Brain microvascular endothelial cell (primary cell): ENCODE measurements around the gene MAP2K5.

Experiments
- DNase-seq: peaks from one replicate; pipeline ENCODE4 v3.0.0-alpha.2; 2020
- H3K27ac ChIP-seq: fragments of 250-450 bp; sonication (Bioruptor Pico); 2 replicates; pipeline ENCODE4 v1.5.1; 2020; ENCODE audit warnings: mild to moderate bottlenecking, moderate library complexity
- H3K27me3 ChIP-seq: fragments of 250-450 bp; sonication (Bioruptor Pico); replicated peaks from 2 replicates; pipeline ENCODE4 v1.5.1; 2020; ENCODE audit warnings: mild to moderate bottlenecking
- H3K36me3 ChIP-seq: fragments of 250-450 bp; sonication (Bioruptor Pico); replicated peaks from 2 replicates; pipeline ENCODE4 v1.5.1; 2020; ENCODE audit warnings: mild to moderate bottlenecking
- H3K4me3 ChIP-seq: 2 replicates; pipeline ENCODE4 v1.5.1; 2011; ENCODE audit warnings: low read depth, mild to moderate bottlenecking, control low read depth, low read length, moderate library complexity
- CTCF ChIP-seq: IDR thresholded peaks from 2 replicates; pipeline ENCODE4 v1.5.1; 2011; ENCODE audit warnings: low read depth, mild to moderate bottlenecking, moderate library complexity, low read length, control low read depth, inconsistent platforms; ENCODE audit errors: missing control alignments
- in situ Hi-C: cut with HindIII; loops from 2 replicates; pipeline ENCODE4 v1.10.0; 2017; ENCODE audit warnings: low sequenced_read_pairs, low pct_ligation_motif_present

Gene MAP2K5

GRCh38 chr15:67835297-67836133 is 293.0 kb downstream of the MAP2K5 start:
- no peak for TF ChIP-seq CTCF
- Histone ChIP-seq H3K36me3 (no peaks in the 10 kb centered on the region), H3K27me3 (peaks cover 55% of the 10 kb centered on the region), H3K4me3 (peak overlapping the region; percentile 42), H3K27ac (no peak overlapping the region)
- in situ Hi-C loops, result no loop called here
- no peak for DNase-seq

DNA sequence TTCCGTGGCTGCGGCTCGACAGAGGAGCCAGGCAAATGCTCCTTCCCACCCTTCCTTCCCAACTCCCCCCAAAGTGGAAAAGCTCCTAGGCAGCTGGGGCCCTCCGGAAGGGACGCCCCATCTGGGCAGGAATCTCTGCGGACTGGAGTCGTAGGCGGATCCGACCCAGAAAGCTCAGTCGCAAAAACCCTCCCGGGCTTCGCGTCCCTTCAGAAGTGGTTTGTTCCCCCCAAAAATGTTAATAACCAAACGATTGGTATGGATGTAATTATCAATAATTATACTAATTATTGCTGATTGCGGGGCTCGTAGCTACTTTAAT is 293.6 kb downstream of the MAP2K5 start:
- Histone ChIP-seq H3K27me3 (peaks cover 49% of the 10 kb centered on the region), H3K36me3 (no peaks in the 10 kb centered on the region), H3K27ac (no peak overlapping the region), H3K4me3 (peak overlapping the region; percentile 42)
- in situ Hi-C loops, result no loop called here
- no peak for DNase-seq
- no peak for TF ChIP-seq CTCF

DNA sequence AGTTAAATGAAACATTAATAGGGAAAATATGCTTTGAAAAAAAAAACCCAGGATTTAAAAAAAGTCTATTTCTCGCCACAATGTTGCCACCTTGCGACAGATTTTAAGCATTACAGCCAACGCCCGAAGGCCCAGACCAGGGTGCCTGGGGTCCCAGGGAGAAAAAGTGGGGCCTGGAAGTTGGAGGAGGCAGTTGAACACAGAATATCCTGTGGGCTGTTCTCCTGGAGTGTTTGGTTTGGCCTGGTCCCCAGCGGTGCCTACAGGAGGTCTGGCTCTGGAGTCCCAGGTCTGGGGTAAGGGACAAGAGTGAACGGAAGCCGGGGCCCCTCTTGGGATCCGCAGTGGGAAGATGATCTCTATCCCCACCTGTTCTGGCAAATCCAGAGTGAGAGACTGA is 294.0 kb downstream of the MAP2K5 start:
- Histone ChIP-seq H3K27ac (no peak overlapping the region), H3K36me3 (no peaks in the 10 kb centered on the region), H3K4me3 (no peak overlapping the region), H3K27me3 (peaks cover 45% of the 10 kb centered on the region)
- peak; percentile 76 for TF ChIP-seq CTCF
- in situ Hi-C loops, result no loop called here
- no peak for DNase-seq

- no peak for TF ChIP-seq CTCF
- in situ Hi-C loops, result no loop called here
Measured at GRCh38 chr15:67836955-67837354, 294.5 kb downstream of the MAP2K5 start.

GRCh38 chr15:67838789-67839332 is 296.4 kb downstream of the MAP2K5 start:
- H3K27ac ChIP-seq, result no peak overlapping the region
- TF ChIP-seq CTCF, result no peak
- no peak for DNase-seq

More at GRCh38 chr15:67836955-67837354, 294.5 kb downstream of the MAP2K5 start:
- Histone ChIP-seq H3K36me3 (no peaks in the 10 kb centered on the region), H3K4me3 (no peak overlapping the region), H3K27me3 (peaks cover 42% of the 10 kb centered on the region), H3K27ac (no peak overlapping the region)
- DNase-seq, result no peak

More at GRCh38 chr15:67838789-67839332, 296.4 kb downstream of the MAP2K5 start:
- in situ Hi-C loops, result no loop called here
- H3K36me3 ChIP-seq, result no peaks in the 10 kb centered on the region
- peaks cover 23% of the 10 kb centered on the region for H3K27me3 ChIP-seq
- H3K4me3 ChIP-seq, result peak overlapping the region; percentile 42
